ENCODE data around the gene SSC5D.
"Not testable (repeated sequence)": the region's sequence is repeated elsewhere in the genome, so short reads cannot be mapped to it uniquely, and the experiment has no call there.

Gene SSC5D

DNA sequence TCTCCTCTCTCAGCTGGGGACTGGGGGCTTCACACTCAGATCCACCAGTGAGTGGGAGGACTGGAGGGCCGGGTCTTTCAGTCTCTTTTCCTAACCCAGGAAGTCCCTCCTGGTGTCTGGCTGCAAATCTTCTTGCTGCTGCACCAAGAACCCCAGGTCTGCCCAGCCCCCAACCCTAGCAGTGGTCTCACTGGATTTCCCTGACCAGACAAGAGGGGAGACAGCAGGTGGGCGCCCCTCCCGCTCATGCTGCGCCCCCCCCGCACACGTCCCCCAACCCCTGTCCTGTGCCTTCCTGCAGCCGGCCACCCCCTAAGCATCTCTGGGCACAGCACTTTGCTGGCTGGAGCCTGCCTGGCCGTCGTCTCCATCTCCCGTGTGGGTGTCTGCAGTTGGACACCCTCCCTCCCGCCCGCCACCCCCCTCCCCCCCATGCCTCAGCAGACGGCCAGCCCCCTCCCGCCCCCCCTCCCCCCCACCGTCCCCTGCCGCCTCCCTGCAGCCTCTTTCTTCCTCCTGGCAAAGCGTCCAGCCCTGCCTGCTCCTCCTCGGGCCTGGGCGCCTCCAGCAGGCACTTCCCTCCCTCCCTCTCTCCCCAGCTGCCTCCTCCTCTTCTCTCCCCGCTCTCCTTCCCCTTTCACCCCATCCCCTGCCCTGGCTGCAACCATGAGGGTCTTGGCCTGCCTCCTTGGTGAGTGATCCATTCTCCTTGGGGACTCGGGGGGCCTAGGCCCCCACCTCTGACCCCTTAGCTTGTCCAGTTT, at the start of gene SSC5D:
TSS of gene SSC5D (plus strand) at position 513 of the 764 bp plus-strand sequence. CDS start at position 667, 154 bp downstream.
- DNase-seq = no peak

GRCh38 chr19:55439052-55439451, 49.2 kb upstream of the SSC5D start:
- DNase-seq = no peak

DNA sequence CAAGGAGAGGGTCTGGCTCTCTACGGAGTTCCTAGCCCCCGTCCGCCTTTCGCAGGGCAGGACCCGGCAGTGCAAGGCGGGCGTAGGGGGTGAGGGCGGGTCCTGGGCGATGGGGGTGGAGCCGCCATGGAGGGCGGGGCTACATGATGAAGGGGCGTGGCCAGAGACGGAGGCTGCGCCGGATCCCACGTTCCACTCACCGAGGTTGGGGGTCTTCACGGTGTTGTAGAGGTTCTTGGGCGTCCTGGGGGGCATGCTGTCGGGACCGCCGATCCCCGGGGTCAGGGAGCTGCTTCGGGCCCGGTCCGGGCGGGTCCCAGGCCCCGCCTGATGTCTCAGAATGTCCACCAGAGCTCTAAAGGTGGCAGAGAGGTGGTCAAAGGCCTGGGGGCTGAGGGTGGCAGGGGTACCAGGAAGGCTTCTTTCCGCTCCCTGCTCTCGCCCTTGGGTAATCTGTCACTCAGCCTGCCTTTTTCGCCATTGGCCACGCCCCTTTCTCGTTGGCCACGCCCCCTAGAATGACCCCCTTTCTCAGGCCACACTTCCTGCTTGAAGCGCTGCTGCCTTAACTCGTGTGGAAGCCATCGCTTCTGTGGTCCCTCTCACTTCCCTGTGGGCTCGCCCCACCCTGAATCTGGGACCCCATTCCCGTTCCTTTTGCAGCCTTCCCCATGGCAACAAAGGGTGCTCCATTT, 47.7 kb upstream of the SSC5D start:
- DNase-seq = no peak

DNA sequence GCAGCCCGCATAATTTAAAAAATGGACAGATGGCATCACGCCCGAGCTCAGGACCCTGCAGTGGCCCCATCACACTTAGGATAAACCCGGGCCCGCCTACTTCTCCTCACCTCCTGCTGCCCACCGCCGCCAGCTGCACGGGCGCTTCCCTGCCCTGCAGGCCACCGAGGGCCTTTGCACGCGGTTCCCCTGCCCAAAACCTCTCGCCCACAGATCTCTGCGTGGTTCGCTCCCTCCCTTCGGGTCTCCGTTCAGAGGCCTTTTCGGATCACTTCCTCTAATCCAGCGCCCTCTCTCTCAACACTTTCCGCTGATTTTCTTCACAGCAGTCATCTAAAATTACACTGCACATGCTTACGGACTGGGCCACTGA, 46.9 kb upstream of the SSC5D start:
- DNase-seq = no peak

- no peak for DNase-seq
Measured at GRCh38 chr19:55441692-55442321, 46.4 kb upstream of the SSC5D start.

- DNase-seq = peak; percentile 37
Measured at GRCh38 chr19:55442372-55442961, 45.8 kb upstream of the SSC5D start.

- DNase-seq = no peak
Measured at GRCh38 chr19:55443045-55443823, 45.0 kb upstream of the SSC5D start, which contains the start of gene SHISA7. SHISA7 (minus strand) TSS chr19:55443300; CDS start chr19:55442863, 437 bp downstream.

GRCh38 chr19:55443824-55444480, 44.3 kb upstream of the SSC5D start:
- no peak for DNase-seq

- no peak for DNase-seq
Measured at GRCh38 chr19:55444646-55445045, 43.6 kb upstream of the SSC5D start.

GRCh38 chr19:55446060-55446459, 42.2 kb upstream of the SSC5D start:
- DNase-seq = no peak

- DNase-seq = peak; percentile 20
Measured at GRCh38 chr19:55447421-55448174, 40.6 kb upstream of the SSC5D start.

GRCh38 chr19:55448175-55448490, 40.1 kb upstream of the SSC5D start:
- not testable (repeated sequence) for DNase-seq

DNA sequence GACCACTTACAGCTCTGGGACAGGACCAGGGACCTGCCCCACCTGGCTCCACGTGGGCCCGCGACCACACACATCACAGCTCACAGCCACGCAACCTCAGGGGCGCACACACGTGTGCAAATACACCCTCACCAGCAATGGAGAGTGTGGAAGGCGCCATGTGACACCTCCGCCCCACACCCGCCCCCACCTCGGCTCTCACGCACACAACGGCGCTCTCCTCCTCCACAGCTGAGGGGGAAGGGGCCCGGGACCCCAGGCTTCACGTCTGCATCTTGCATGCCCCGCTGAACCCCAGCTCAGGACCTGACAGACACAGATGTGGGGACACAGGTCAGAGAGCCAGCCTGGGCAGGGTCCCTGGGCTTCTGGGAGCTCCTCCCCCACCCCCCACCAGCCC, 38.8 kb upstream of the SSC5D start:
- DNase-seq = no peak

GRCh38 chr19:55451163-55451964, 36.9 kb upstream of the SSC5D start:
- no peak for DNase-seq

GRCh38 chr19:55451965-55452748, 36.1 kb upstream of the SSC5D start:
- DNase-seq = no peak

DNA sequence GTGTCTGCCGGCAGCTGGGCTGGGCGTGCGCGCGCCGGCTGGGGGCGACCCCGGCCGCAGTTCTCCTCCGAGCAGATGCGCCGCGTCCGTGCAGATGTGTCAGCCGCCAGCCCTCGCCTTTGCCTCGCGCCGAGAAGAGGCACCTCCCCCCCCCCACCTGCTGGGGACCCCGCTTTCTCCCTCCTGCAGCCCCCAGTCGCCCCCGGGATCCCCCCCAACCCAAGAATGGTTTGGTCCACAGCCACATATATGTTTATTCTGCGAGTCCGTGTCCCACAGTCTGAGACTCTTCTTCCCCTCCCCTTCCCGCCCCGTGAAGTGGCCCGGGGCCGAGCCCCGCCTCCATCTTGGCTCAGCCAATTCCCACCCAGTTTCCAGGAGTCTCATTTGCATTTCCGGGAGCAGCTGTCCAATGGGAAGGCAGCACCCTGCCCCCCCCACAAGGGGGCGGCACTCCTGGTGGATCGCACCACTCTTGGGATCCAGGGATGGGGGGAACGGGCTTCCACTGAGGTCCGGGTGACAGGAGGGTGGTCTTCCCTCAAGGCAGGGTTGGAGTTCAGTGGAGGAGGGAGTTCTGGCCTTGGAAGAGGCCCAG, 35.4 kb upstream of the SSC5D start:
- DNase-seq = no peak

- DNase-seq = no peak
Measured at GRCh38 chr19:55453511-55454260, 34.5 kb upstream of the SSC5D start.

DNA sequence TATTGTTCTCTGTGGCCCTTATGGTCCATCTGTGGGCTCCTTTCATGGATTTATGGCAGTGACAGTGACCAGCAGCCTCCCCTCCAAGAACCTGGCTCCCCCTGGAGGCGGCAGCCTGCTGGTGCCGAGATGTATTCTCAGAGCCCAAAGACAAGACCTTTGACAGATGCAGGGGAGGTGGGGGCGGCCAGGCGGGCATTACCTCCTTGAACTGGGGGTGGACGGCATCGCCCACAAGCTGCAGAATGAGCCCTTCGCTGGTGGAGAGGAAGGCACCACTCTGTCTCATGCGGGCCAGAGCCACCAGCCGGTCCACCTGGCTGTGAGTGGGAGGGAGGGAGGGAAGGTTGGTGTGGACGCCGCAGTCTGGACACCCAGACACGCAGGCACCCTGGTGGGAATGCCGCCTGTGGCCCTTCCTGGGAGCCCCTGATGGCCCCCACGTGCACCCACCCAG, 33.4 kb upstream of the SSC5D start:
- DNase-seq = peak; percentile 15

Measured in NCI-H510A treated with DMSO at 0.1 percent for 48 hours (cell line).